Common myeloid progenitor, CD34-positive (primary cell): ENCODE data around the gene RASGRP4. TPM values are rescaled to one million over a fixed set of nuclear protein-coding genes. Genes with fewer than 3 reads are reported as not detected.
"Not testable (repeated sequence)": the region's sequence is repeated elsewhere in the genome, so short reads cannot be mapped to it uniquely, and the experiment has no call there.

ENCODE experiments used
- CTCF ChIA-PET: fragments of 350-600 bp; sonication (Branson Sonifier 250); formaldehyde crosslinking; loops from one replicate; lab custom pipeline; 2021; ENCODE audit warnings: antibody characterized with exemption; lab: Charles Lee
- POLR2A ChIA-PET: fragments of 350-600 bp; sonication (Branson Sonifier 250); formaldehyde crosslinking; loops from one replicate; lab custom pipeline; 2021; ENCODE audit warnings: antibody characterized with exemption; lab: Charles Lee
- DNase-seq, 3 donors: peaks; one replicate each; pipeline versions ENCODE4 v3.0.0 to v3.0.0-alpha.2; 2013
- H3K27ac ChIP-seq, 2 experiments: 1 replicate in 1 of 2; 2 replicates in 1 of 2; pipeline ENCODE4 v1.7.0; 2013; ENCODE audit warnings: inconsistent platforms in 2 of 2, low read length in 2 of 2, mild to moderate bottlenecking in 2 of 2, low read depth in 1 of 2, moderate library complexity in 1 of 2; ENCODE audit not compliant: severe bottlenecking in 2 of 2, insufficient read depth in 1 of 2, poor library complexity in 1 of 2
- H3K27me3 ChIP-seq, 5 experiments: replicated peaks in 2 of 5; 1 replicate in 3 of 5; 2 replicates in 2 of 5; pipeline versions ENCODE4 v1.6.1 to v1.7.0; 2013; ENCODE audit warnings: low read length in 4 of 5, mild to moderate bottlenecking in 2 of 5, moderate library complexity in 2 of 5, inconsistent platforms in 1 of 5; ENCODE audit not compliant: insufficient read depth in 5 of 5, control insufficient read depth in 4 of 5
- H3K36me3 ChIP-seq, 4 experiments: 1 replicate in 2 of 4; 2 replicates in 2 of 4; pipeline versions ENCODE4 v1.6.1 to v1.7.0; 2013; ENCODE audit warnings: low read length in 3 of 4, control low read depth in 1 of 4, mild to moderate bottlenecking in 1 of 4; ENCODE audit not compliant: control insufficient read depth in 4 of 4, insufficient read depth in 4 of 4
- H3K4me1 ChIP-seq, 4 experiments: 1 replicate in 3 of 4; 2 replicates in 1 of 4; pipeline versions ENCODE4 v1.6.1 to v1.7.1; 2013; ENCODE audit warnings: low read length in 3 of 4, mild to moderate bottlenecking in 3 of 4, control low read depth in 1 of 4, inconsistent platforms in 1 of 4, moderate library complexity in 1 of 4; ENCODE audit not compliant: control insufficient read depth in 4 of 4, insufficient read depth in 4 of 4; ENCODE audit errors: control extremely low read depth in 1 of 4
- H3K4me3 ChIP-seq, 7 experiments: 1 replicate in 4 of 7; 2 replicates in 3 of 7; pipeline versions ENCODE4 v1.5.1 to v1.7.0; 2013; ENCODE audit warnings: mild to moderate bottlenecking in 7 of 7, low read length in 6 of 7, moderate library complexity in 6 of 7, inconsistent platforms in 2 of 7, low read depth in 2 of 7, control low read depth in 1 of 7; ENCODE audit not compliant: insufficient read depth in 4 of 7, control insufficient read depth in 1 of 7; ENCODE audit errors: extremely low read depth in 1 of 7
- H3K9me3 ChIP-seq, 5 experiments: 1 replicate in 4 of 5; 2 replicates in 1 of 5; pipeline versions ENCODE4 v1.6.1 to v1.7.1; 2013; ENCODE audit warnings: low read length in 4 of 5, mild to moderate bottlenecking in 2 of 5, inconsistent platforms in 1 of 5, low read depth in 1 of 5, moderate library complexity in 1 of 5; ENCODE audit not compliant: control insufficient read depth in 4 of 5, insufficient read depth in 2 of 5; ENCODE audit errors: control extremely low read depth in 1 of 5
- WGBS: methylation state at CpG from one replicate; pipeline ENCODE4 v1.1.5; 2013; ENCODE audit not compliant: insufficient coverage; 5-methylcytosine and 5-hydroxymethylcytosine counted together
- polyA plus RNA-seq: library from polyadenylated mRNA; unstranded; fragments of 120-200 nt; gene quantifications from one replicate; pipeline ENCODE4 v1.2.1, GENCODE V29; 2013

Gene RASGRP4
- polyA plus RNA-seq, result 20.0 TPM

GRCh38 chr19:38425810-38426466 lies at the start of gene RASGRP4:
Gene RASGRP4 (minus strand): TSS chr19:38426219. CDS start chr19:38426091, 128 bp downstream.
- no peaks in the 10 kb centered on the region for H3K27me3 ChIP-seq
- no peaks in the 10 kb centered on the region for H3K9me3 ChIP-seq
- H3K27ac ChIP-seq, result peak within 1 kb of the TSS in 1 of 2 experiments; percentile 69
- peaks cover 3 to 44% (median 18%) of the 10 kb centered on the region in 4 experiments for H3K4me1 ChIP-seq
- CTCF ChIA-PET, result interaction anchor here (0.8 to 3.6 kb wide), 5 partner anchors 8 to 23 kb away, joined by 3 to 15 read pairs (median 5); partner anchors contain the start of gene FAM98C
- peak within 1 kb of the TSS; percentile 31 to 81 (median 66) for H3K4me3 ChIP-seq
- peaks cover 0 to 3% (median 0%) of the 10 kb centered on the region in 4 experiments for H3K36me3 ChIP-seq
- WGBS, result 26% methylated on average over 7 of the region's 20 CpGs
- DNase-seq, result peak; percentile 82 to 93 (median 92)
- POLR2A ChIA-PET, result interaction anchor here (0.7 kb wide), 1 partner anchor 540 kb away, joined by 3 read pairs; no protein-coding TSS in a partner anchor

DNA sequence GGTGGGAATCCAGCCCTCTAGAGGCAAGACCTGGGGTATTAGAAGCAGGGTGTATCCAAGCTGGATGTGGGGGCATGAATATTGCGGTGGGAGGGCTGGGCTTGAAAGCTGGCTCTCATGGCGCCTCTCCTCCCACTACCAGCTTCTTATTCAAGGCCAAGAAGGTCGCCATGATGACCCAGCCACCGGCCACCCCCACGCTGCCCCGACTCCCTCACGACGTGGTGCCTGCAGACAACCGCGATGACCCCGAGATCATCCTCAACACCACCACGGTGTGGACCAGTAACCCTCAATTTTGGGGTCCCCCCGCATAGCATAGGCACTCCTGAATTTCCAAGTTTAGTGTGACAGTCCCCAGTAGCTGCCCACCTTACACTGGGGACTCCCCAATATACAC lies 49.2 kb upstream of the RASGRP4 start:
- POLR2A ChIA-PET, result no interaction called here
- 100% methylated on average over 5 of the region's 13 CpGs for WGBS
- no peaks in the 10 kb centered on the region for H3K36me3 ChIP-seq
- CTCF ChIA-PET, result no interaction called here
- H3K4me3 ChIP-seq, result no peak overlapping the region
- H3K9me3 ChIP-seq, result no peaks in the 10 kb centered on the region
- H3K27me3 ChIP-seq, result peaks cover 0 to 2% (median 0%) of the 10 kb centered on the region in 5 experiments
- no peak for DNase-seq
- H3K4me1 ChIP-seq, result no peaks in the 10 kb centered on the region
- H3K27ac ChIP-seq, result no peak overlapping the region

DNA sequence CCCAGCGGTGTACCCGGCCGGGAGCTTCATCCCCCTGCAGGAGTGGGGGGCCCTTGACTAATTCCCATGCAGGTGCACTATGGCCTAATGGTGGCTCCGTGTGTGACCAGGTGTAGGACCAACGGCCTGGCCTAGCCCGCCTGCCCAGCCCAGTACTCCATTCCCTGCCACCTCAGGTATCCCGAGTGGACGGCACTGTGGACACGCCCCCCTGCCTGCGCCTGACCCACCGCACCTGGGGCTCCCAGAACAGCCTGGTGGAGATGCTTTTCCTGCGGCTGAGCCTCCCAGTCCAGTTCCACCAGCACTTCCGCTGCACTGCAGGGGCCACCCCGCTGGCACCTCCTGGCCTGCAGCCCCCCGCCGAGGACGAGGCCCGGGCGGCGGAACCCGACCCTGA lies 47.2 kb upstream of the RASGRP4 start:
- no peak overlapping the region for H3K27ac ChIP-seq
- H3K36me3 ChIP-seq, result no peaks in the 10 kb centered on the region
- DNase-seq, result no peak
- no peaks in the 10 kb centered on the region for H3K4me1 ChIP-seq
- ChIA-PET CTCF (no interaction called here), POLR2A (no interaction called here)
- 96% methylated on average over 20 of the region's 21 CpGs for WGBS
- no peak overlapping the region for H3K4me3 ChIP-seq
- H3K27me3 ChIP-seq, result peaks cover 0 to 2% (median 0%) of the 10 kb centered on the region in 5 experiments
- H3K9me3 ChIP-seq, result no peaks in the 10 kb centered on the region

DNA sequence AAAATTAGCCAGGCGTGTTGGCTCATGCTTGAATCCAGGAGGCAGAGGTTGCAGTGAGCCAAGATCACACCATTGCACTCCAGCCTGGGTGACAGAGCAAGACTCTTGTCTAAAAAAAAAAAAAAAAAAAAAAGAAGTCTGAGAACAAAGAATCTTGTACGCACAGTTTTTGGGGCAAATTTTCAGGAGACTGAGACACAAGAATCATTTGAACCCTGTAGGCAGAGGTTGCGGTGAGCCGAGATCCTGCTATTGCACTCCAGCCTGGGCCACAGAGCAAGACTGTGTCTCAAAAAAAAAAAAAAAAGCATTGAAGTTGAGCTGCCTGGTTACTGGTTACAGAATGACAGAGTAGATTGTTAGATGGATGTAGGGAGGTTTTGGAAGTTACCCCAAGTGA lies 46.7 kb upstream of the RASGRP4 start:
- H3K4me3 ChIP-seq, H3K4me1 ChIP-seq, CTCF ChIA-PET, H3K36me3 ChIP-seq, POLR2A ChIA-PET, DNase-seq, H3K9me3 ChIP-seq, H3K27ac ChIP-seq, H3K27me3 ChIP-seq: not testable (repeated sequence)
- WGBS, result 98% methylated on average over 4 of the region's 4 CpGs

- no peak for DNase-seq
- no peak overlapping the region for H3K27ac ChIP-seq
- 95% methylated on average over 10 of the region's 12 CpGs for WGBS
- H3K4me1 ChIP-seq, result no peaks in the 10 kb centered on the region
- no peak overlapping the region for H3K4me3 ChIP-seq
- ChIA-PET POLR2A (interaction anchor here (0.7 kb wide), 1 partner anchor 69 kb away, joined by 4 read pairs; no protein-coding TSS in a partner anchor), CTCF (no interaction called here)
- H3K36me3 ChIP-seq, result no peaks in the 10 kb centered on the region
- peaks cover 0 to 6% (median 0%) of the 10 kb centered on the region in 5 experiments for H3K9me3 ChIP-seq
- peaks cover 0 to 6% (median 1%) of the 10 kb centered on the region in 5 experiments for H3K27me3 ChIP-seq
These were observed 44.9 kb upstream of the RASGRP4 start for GRCh38 chr19:38470788-38471480.

DNA sequence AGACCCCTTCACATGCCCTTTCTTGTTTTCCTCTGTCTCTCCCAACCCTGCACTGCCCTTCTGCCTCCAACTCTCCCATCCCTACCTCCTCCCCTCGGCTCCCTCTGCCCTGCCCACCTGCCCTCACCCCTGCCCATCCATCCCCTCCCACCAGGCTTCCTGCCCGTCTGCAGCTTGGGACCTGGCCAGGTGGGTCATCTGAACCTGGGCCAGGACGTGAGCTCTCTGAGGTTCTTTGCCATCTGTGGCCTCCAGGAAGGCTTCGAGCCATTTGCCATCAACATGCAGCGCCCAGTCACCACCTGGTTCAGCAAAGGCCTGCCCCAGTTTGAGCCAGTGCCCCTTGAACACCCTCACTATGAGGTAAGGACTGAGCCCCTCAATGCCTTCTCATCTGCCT lies 43.1 kb upstream of the RASGRP4 start:
- H3K27me3 ChIP-seq, result peaks cover 0 to 7% (median 1%) of the 10 kb centered on the region in 5 experiments
- H3K9me3 ChIP-seq, result peaks cover 0 to 10% (median 0%) of the 10 kb centered on the region in 5 experiments
- no peak overlapping the region for H3K4me3 ChIP-seq
- ChIA-PET POLR2A (no interaction called here), CTCF (no interaction called here)
- no peak overlapping the region for H3K27ac ChIP-seq
- H3K4me1 ChIP-seq, result no peaks in the 10 kb centered on the region
- no peaks in the 10 kb centered on the region for H3K36me3 ChIP-seq
- WGBS, result 88% methylated on average over 5 of the region's 5 CpGs
- DNase-seq, result no peak
